ENCODE measurements around the gene AK5.

GRCh38 chr1:77513839-77514763, 232.3 kb downstream of the AK5 start:
- no peak for TF ChIP-seq CTCF (IDR thresholded peaks at IDR 0.05)
- TF ChIP-seq EZH2 (IDR thresholded peaks at IDR 0.05; ENCODE audit: borderline replicate concordance, insufficient read depth, low read depth, low read length, poor library complexity, severe bottlenecking) = no peak

Measured in B cell (primary cell).